Fibroblast of upper back skin (primary cell): ENCODE data around the gene FHIT.

Experiments used
- DNase-seq: peaks from one replicate; pipeline ENCODE4 v3.0.0-alpha.2; 2013

FHIT gene

DNA sequence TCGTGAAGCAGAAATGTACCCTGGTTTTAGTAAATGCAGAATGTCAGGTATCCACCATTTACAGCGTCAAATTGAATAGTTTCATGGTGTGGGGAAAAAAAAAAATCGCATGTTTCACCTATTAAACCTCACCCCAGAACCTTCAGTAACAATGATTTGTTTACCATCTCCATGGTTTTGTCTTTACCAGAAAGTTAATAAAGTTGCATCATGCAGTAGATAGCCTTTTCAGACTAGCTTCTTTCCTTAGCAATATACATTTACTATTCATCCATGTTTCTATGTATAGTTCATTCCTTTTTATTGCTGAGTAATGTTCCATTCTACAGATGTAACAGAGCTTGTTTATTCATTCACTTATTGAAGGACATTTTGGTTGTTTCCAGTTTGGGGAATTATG lies 1066.1 kb downstream of the FHIT start:
- DNase-seq, result no peak

DNA sequence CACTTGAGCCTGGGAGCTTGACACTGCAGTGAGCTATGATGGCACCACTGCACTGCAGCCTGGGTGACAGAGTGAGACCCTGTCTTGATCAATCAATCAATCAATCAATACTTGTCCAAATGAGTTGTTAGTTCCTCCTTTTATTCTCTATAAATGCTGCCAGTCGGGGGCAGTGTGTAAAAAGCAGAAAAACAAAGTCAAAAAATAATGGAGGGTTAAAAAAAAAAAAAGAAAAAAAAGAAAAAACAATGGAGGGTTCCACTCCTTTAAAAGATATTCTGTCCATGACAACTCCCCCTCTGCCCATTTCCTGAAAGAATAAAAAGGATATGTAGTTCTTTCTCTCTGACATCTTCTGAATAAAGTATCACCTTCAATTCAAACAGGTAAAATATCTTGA lies 1068.6 kb downstream of the FHIT start:
- no peak for DNase-seq

DNA sequence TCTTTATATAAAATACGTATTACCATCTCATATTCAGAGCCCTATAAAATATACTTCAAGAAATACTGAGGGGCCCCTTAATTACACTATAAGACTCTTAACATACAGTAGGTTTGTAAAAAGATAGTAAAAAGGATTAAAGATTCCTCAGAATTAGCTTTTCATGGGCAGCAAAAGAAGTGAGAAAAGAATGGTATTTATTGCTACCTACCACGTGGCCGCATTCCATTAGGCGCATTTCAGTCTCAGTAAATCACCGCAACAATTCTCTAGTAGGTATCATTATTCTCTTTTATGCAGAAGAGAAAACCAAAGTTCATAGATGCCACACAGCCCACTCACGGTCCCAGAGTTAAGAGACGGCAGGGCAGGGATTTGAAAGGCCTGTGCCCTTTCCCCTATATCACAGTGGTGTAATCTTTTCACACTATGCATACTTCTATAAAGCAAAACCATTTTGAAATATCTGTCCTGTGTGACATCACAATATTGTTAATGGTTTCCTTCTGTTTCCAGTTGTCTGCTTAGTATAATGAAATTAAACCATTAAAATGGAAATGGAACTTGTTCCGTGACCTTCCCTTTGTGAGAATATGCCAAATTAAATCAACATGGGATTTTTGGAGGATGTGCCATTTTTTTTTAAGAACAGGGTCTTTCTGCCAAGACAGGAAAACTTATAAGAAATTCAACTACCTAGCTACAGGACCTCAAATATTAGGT lies 1072.2 kb downstream of the FHIT start:
- no peak for DNase-seq

DNA sequence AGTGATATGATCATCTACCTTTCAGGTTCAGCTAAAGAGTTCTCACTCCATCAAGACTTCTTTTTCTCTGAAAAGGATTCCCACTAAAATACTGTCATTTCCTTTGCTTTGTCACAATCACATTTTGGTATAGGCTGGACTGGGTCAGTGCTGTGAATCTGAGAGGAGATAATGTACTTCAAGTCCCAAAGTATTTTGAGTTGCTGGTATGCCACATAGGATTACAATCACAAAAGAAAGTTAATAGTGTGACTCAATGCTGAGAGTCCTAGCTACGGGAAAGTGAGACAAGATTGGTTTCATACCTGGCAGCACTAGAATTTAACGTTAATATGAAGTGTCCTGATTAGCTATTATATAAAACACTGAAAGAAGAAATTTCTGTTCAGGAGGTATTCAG lies 1073.5 kb downstream of the FHIT start:
- DNase-seq, result no peak

DNA sequence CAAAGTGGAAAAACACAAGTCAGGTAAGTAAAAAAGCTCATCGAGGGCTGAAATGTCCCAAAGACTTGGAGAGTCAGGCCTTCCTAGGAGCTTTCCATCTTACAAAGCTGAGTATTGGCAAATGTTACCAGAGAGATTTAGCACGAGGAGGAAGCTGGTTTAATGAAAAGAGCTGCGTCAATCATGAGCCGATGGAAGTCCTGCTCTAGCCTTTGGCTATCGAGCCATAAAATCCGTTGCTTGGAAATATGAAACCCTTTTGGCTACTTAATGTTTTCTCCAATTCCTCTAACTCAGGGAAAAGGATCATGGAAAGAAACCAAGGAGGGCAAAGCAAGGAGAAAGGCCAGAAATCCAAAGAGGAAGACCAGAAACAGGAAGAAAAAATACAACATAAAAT lies 1074.6 kb downstream of the FHIT start:
- no peak for DNase-seq

DNA sequence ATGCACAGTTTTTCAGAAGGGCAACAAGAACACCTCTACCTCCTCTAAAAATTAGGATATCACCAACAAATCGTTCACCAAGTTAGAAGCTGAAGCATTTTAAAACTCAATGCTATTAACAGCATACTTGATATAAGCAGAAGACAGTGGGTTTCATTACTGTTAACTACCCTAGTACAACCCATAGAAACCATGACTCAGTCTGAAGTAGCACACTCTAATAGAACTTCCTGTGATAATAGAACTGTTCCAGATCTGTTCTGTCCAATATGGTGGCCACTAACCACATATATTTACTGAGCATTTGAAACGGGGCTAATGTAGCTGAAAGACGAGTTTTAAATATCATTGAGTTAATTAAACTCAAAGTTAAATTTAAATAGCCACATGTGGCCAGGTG lies 1075.6 kb downstream of the FHIT start:
- no peak for DNase-seq

DNA sequence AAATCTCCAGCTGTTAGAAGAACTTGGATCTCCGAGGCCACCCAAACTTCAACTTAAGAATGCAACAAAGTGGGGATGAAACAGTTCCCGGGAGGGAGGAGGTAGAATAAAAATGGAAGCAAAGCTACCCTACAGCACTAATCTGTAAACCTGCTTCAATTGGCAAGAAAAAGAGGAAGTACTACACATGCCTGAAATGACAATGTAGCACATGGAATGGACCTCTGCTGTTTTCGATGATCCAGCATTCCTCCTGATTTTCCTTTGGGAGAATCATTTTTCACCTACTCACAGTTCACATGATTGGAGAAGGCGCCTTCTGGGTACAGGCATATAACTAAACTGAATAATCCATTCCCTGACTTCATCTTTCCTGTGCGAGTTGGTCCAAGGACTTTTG lies 1081.5 kb downstream of the FHIT start:
- no peak for DNase-seq

DNA sequence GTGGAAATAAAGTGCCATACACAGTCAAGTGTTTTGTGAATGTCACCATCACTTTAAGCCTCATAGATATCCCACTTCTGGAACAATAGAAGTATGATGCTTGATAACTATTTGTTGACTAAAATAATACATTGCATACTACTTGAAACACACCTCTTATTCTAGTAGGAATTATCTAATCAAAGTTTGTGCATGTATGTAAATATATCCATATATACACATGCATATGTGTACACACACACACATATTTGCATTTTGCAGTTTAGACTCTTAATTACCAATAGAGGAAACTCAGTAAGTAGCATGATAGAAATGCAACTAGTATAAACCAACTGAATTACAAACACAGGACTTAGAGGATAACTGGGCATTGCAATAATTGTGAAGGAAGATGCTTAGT lies 1084.1 kb downstream of the FHIT start:
- DNase-seq, result no peak

DNA sequence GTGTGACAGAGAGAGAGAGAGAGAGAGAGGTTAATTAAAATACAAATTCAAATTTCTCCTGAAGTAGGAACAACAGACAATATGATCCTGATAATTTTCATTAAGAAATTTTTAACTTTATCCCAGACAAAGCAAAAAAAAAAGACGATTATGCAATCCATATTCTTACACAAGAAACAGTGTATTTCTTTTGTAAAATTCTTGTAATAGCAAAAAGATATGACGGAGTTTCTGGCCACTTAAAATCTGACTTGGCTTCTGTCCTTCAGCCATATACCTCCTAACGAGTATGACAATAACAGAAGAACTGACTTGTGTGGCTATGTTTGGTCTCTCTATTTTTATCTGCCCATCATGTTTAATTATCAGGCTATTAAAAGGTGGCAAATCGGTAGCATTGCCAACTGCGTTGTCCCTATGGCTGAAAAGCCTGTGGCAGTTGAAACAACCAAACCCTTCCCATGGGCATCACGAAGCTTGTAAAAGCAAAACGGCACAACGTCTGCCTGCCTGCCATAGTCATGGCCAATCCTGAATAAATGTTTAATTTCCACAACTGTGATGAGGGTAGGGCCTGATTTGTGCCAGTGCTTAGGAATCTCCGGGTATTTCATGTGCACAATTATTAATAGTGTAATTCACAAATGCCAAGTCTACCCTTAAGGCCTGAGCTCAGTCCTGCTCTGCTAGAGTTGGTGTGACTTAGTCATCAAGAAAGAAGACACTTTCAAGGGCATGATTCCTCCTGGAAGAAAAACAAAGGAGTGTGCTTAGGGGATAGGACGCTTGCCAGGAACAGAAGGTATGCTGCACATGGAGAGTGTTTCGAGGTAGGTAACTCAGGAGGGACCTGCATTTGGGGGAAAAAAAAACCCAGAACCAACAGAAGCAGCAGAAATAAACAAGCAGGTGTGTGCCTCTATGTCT lies 1090.2 kb downstream of the FHIT start:
- DNase-seq, result no peak

DNA sequence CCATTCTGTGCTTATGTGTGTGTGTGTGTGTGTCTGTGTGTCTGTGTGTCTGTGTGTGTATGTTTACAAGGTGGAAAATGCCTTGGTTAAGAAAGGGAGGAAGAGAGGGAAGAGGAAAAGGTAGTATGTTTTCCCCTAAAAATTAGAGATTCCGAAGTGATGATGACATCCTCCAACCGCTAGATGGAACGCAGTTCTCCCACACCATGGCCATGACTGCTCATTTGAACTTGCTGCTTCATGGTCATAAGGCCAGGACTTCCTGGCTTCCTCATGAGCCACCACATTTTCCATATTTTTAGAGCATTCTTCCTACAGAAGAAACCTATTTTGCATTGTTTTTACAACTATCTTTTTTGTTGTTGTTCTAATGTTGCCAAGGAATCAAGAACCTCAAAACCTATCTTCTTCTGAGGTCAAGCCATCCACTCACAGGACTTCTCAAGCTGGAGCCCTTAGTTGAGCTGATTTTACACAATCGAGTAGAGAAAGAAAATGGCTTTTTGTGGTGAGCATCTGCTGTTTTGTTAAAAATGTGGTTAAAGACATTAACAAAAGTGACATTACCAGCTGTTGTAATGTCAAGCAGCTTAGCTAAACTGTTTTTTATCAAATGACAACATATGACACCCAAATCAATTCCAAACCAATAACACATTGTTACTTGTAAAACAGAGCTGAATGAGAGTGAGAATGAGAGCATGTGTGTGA lies 1091.0 kb downstream of the FHIT start:
- no peak for DNase-seq

DNA sequence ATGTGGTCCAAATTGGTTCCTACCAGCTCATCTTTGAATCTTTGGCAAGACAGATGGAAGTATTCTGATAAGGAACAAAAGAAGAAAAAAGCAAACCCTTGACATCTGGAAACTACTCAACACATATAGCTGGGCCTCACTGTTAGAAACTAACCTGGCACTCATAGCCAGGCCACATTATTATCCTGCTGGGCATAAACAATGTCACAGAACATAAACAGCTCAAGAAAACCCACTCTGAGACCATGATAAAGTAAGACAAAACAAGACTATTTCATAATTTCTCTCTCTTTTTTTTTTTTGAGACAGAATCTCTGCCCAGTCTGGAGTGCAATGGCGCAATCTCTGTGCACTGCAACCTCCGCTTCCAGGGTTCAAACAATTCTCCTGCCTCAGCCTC lies 1093.2 kb downstream of the FHIT start:
- DNase-seq, result no peak

DNA sequence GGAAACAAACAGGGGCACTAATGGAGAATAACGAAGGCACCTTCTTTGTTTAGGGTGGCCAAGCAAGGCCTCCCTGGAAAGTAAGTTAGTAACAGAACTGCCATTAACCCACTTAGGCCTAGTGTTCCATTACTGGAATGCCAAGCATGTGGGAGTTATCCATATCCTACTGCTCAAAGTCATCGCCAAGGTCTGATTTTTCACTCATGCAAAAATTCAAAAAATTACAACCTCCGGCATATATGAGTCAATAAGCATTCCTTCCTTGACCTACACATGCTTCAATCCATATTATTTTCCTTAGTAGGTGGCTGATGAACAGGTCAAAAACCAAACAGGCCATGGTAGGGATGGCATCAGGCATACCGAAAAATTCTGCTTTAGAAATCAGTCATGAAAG lies 1097.2 kb downstream of the FHIT start:
- DNase-seq, result peak; percentile 28

DNA sequence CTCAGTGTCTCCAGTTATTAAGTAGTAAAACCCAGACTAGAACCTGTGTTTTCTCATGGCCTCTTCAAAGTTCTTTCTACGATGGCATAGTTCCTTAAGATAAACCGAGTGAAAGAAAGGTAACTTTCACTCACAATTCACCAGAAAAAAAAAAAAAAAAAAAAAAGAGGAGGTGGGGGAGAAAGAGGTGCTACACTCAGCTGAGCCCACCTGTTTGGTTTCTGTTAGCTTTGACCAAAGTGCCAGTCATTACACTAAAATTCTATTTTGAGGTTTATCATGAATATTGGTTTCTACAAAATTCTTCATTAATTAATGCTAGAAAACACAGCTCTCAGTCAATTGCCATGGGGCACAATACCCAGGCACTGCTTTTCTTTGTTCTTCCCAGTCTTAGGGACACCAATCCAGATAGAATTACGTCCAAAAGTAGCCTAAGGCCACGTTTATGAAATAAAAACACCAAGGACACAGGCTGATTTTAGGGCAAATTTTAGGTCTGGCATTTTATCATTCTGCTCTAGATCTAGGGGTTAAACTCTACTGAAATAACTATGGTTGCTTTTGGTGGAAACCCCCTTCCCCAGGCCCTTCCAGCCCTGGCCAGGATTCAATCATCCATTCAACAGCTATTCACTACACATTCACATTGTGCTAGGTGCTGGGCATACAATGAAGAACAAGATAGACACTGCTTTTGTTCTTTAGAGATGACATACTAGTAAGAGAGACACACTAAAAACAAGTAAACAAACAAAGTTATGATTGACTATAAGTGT lies 1097.8 kb downstream of the FHIT start:
- no peak for DNase-seq

DNA sequence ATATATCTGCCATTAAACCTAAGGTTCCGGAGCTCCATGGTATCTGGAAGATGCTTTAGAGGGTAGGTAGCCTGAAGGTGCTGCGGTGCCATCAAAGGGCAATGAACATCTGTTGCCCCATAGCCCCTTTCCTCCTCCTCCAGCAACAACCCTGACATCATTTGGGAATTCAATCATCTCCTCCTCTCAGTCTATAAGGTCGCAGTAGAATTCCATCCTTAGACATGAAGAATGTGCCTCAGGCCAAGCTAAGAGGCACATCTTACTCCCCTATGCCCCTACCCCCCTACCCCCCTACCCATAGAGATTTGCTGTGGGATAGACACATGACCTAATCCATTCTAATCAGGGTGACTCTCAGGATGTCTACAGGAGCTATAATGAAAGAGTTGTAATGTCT lies 1101.8 kb downstream of the FHIT start:
- DNase-seq, result no peak

DNA sequence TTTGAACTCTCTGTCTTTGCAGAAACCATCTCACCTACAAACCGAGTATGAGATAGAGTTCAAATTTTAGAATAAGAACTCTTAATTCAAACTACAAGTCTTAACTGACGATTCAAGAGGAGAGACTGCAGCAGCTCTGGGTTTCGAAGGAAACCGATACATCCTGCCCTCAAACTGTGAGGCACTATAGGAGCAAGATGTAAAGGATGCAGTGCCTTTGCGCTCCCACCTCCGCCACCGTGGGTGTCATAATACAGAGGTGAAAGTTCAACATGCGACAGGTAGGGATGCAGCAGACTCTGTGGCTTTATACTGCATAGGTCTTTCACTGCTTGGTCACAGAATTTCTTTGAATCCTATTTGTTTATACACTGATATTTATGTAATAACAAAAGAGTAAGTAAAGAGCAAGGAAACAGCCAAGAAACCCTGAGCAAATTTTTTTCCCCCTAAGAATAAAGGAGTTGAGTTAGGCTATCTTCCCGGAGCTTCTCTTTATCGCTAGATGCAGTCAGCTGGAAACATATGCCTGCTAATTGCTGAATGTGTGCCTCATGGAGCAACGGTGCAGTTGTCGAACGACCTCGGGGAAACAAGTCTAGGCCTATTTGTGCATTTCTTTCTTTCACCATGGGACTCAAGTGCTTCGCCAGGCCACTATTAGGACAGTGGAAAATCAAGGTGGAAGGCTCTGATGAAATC lies 1103.9 kb downstream of the FHIT start:
- DNase-seq, result no peak

DNA sequence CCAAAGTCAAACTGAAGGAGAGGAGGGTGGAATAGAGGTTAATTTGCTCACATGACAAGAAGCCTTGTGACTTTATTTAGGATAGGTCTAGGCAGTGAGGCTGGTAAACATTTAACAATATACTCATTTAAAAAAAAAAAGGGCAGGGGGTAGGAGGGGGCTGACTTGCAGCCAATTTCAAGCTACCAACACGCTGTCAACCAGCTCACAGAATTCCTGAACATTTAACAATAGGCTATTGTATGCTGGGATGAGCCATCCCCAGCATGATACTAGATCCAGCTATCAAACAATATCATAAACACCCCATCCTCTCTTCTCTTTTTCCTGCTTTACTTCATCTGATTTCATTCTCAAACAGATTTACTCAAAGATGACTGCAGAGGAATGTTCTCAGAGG lies 1105.1 kb downstream of the FHIT start:
- no peak for DNase-seq

DNA sequence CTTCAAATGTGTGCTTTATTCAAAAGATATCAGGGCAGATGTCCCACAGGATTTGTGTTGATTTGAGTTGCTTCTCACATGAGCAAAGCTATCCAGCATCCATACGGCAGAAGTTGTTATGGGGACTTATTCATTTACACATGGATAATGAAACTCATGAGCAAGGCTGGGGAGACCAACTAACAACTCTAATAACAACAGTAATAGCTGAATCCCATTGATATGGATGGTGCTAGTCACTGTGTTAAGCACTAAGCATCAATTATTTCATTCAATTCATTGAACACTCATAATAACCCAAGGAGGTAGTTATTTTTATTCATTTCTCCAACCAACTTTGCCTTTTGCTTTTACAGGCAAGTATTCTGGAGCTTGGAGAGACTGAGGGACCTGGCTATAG lies 1107.2 kb downstream of the FHIT start:
- no peak for DNase-seq

DNA sequence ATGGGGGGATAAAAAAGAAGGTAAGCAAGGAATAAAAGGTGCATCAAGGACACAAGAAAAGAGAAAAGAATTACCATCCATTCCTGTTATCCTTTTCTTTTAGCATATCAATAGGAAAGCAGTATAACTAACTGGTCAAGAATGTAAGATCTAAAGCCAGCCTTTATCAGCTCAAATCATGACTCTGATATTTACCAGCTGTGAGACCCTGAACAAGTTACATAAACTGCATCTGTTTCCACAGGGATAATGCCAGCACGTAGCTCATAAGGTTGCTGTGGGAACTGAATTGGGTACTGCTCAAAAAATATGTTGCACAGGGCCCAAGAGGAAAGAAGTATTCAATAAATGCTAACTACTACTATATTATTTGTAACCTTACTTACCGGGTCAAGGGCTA lies 1109.2 kb downstream of the FHIT start:
- no peak for DNase-seq

DNA sequence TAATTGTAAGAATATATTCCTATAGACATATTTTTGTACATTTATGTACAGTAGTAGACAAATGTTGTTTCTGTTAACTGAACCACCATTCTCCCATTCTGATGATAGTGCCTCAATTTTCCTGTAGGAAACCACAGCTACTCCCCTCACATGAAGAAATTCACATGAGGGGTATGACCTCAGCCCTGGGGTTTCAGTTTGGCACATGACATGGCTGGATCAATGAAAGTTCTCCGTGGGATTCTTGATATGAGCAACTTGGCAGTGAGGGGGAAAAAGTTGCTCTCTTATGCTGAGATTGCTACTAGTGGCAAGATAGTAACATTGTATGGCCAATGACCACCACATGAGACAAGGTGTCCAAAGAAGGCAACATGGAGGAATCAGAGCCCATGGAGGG lies 1111.1 kb downstream of the FHIT start:
- no peak for DNase-seq

DNA sequence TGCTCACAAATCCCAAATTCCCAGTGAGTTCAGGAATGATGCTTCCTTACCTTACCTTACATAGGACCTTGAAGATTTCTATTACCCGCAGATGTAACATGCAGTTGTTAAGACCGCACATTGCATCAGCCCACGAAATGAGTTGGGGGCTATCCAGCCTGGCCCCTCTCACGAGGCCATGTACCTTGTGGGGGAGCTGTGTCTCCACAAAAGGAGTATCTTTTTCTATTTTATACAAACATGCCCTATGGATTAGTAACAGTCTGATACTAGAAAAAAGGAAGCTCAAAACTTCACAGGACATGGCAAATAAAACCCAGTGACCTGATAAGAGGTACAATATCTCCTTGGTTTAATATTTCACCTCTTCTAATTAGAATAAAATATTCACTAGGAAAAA lies 1114.7 kb downstream of the FHIT start:
- DNase-seq, result no peak

DNA sequence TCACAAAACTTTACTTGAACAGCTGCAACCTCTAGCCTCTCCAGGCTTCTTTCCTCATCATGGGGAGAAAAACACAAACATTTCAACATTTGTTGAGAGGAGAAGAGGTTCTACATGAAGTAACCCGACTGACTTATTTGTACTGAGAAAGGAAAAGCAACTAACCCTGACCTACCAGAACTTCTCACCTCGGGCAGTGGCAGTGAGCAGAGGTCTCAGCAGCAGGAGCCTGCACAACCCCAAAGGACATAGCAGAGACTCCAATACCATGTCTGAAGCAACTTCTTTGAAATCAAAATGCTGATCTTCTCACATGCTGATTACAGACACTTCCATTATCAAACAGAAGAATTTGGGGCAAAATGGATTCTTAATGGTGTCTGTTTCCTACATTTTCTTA lies 1115.8 kb downstream of the FHIT start:
- no peak for DNase-seq
